ENCODE measurements around the gene MED10.

DNA sequence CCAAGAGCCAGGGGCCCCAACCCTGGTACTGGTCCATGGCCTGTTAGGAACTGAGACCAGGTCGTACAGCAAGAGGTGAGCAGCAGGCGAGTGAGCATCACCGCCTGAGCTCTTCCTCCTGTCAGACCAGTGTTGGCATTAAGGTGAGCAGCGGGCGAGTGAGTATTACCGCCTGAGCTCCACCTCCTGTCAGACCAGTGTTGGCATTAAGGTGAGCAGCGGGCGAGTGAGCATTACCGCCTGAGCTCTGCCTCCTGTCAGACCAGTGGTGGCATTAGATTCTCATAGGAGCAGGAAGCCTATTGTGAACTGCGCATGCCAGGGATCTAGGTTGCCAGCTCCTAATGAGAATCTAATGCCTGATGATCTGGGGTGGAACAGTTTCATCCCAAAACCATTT is 39.3 kb upstream of the MED10 start:
- TF ChIP-seq, protein P1, sequence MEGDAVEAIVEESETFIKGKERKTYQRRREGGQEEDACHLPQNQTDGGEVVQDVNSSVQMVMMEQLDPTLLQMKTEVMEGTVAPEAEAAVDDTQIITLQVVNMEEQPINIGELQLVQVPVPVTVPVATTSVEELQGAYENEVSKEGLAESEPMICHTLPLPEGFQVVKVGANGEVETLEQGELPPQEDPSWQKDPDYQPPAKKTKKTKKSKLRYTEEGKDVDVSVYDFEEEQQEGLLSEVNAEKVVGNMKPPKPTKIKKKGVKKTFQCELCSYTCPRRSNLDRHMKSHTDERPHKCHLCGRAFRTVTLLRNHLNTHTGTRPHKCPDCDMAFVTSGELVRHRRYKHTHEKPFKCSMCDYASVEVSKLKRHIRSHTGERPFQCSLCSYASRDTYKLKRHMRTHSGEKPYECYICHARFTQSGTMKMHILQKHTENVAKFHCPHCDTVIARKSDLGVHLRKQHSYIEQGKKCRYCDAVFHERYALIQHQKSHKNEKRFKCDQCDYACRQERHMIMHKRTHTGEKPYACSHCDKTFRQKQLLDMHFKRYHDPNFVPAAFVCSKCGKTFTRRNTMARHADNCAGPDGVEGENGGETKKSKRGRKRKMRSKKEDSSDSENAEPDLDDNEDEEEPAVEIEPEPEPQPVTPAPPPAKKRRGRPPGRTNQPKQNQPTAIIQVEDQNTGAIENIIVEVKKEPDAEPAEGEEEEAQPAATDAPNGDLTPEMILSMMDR (IDR thresholded peaks at IDR 0.05), result no peak
- no peak for TF ChIP-seq EZH2 (IDR thresholded peaks at IDR 0.05; ENCODE audit: borderline replicate concordance, insufficient read depth, low read depth, low read length, poor library complexity, severe bottlenecking)
